Panc1 (cell line): ENCODE measurements around the gene TBC1D22A.

Source experiments
- CTCF ChIP-seq: fragments of 450-650 bp; IDR thresholded peaks from 2 replicates; pipeline ENCODE4 v1.5.1; 2017; ENCODE audit warnings: mild to moderate bottlenecking
- POLR2AphosphoS5 ChIP-seq: IDR thresholded peaks from 2 replicates; pipeline ENCODE4 v1.6.1; 2012; ENCODE audit warnings: mild to moderate bottlenecking, low read depth, low read length, moderate library complexity
- REST ChIP-seq, 2 experiments: IDR thresholded peaks; 2 replicates each; pipeline ENCODE4 v1.6.1; 2011 to 2012; ENCODE audit warnings: low read depth in 2 of 2, control low read depth in 1 of 2, low read length in 1 of 2, mild to moderate bottlenecking in 1 of 2, moderate library complexity in 1 of 2; ENCODE audit not compliant: insufficient read depth in 1 of 2
- SIN3A ChIP-seq: IDR thresholded peaks from 2 replicates; pipeline ENCODE4 v1.6.1; 2012; ENCODE audit warnings: low read depth, mild to moderate bottlenecking, low read length, moderate library complexity, borderline replicate concordance; ENCODE audit not compliant: insufficient read depth
- TCF7L2 ChIP-seq: IDR thresholded peaks from 2 replicates; pipeline ENCODE4 v1.6.1; 2011; ENCODE audit warnings: mild to moderate bottlenecking, low read depth, low read length, inconsistent platforms

- TF ChIP-seq CTCF: no peak
- no peak for TF ChIP-seq POLR2AphosphoS5
- no peak for TF ChIP-seq REST (IDR thresholded peaks at IDR 0.05; ENCODE audit: insufficient read depth in 1 of 2, low read depth in 2 of 2, low read length in 1 of 2)
- TF ChIP-seq SIN3A: no peak
- TF ChIP-seq TCF7L2: no peak
These were observed 53.1 kb downstream of the TBC1D22A start for GRCh38 chr22:46815559-46815895.
